Natural killer cell treated with Interleukin-12 subunit alpha and Interleukin-12 subunit beta and Interleukin-15 and Interleukin-18, amount 100 ng/mL, for 72 hours (primary cell): ENCODE measurements around the gene SEPTIN3. TPM values are rescaled to one million over a fixed set of nuclear protein-coding genes. Genes with fewer than 3 reads are reported as not detected.
A peak's percentile ranks its signal among the peaks of the same experiment; 100 is the strongest.

Experiments
- ATAC-seq, 2 donors: fragments of 150-1000 bp; cut with Tn5 transposase in 1 of 2; sonication (Bioruptor Pico), chemical (Tn5 transposase) in 1 of 2; 2 replicates each; pipeline ENCODE4 v1.10.0; 2021
- DNase-seq: peaks from one replicate; pipeline ENCODE4 v3.0.0; 2022; ENCODE audit warnings: low spot score
- H3K27ac Mint-ChIP-seq, 2 donors: 1 replicate in 1 of 2; 2 replicates in 1 of 2; pipeline ENCODE4 v1.8.0; 2022; ENCODE audit warnings: mixed read lengths in 2 of 2, mild to moderate bottlenecking in 1 of 2, moderate library complexity in 1 of 2
- H3K27me3 Mint-ChIP-seq, 2 donors: 1 replicate in 1 of 2; 2 replicates in 1 of 2; pipeline ENCODE4 v1.8.0; 2022; ENCODE audit warnings: mixed read lengths in 2 of 2
- H3K36me3 Mint-ChIP-seq: one replicate; pipeline ENCODE4 v1.8.0; 2022; ENCODE audit warnings: mixed read lengths
- H3K4me1 Mint-ChIP-seq, 2 donors: 1 replicate in 1 of 2; 2 replicates in 1 of 2; pipeline ENCODE4 v1.8.0; 2022; ENCODE audit warnings: low read depth in 2 of 2, mixed read lengths in 2 of 2, mild to moderate bottlenecking in 1 of 2
- H3K4me3 Mint-ChIP-seq: one replicate; pipeline ENCODE4 v1.8.0; 2022; ENCODE audit warnings: mixed read lengths
- H3K9me3 Mint-ChIP-seq: 2 replicates; pipeline ENCODE4 v1.8.0; 2022; ENCODE audit warnings: mixed read lengths
- total RNA-seq, 2 donors: library from RNA; stranded (reverse); gene quantifications; one replicate each; pipeline ENCODE4 v1.2.3, GENCODE V29; 2022

SEPTIN3 gene, protein sequence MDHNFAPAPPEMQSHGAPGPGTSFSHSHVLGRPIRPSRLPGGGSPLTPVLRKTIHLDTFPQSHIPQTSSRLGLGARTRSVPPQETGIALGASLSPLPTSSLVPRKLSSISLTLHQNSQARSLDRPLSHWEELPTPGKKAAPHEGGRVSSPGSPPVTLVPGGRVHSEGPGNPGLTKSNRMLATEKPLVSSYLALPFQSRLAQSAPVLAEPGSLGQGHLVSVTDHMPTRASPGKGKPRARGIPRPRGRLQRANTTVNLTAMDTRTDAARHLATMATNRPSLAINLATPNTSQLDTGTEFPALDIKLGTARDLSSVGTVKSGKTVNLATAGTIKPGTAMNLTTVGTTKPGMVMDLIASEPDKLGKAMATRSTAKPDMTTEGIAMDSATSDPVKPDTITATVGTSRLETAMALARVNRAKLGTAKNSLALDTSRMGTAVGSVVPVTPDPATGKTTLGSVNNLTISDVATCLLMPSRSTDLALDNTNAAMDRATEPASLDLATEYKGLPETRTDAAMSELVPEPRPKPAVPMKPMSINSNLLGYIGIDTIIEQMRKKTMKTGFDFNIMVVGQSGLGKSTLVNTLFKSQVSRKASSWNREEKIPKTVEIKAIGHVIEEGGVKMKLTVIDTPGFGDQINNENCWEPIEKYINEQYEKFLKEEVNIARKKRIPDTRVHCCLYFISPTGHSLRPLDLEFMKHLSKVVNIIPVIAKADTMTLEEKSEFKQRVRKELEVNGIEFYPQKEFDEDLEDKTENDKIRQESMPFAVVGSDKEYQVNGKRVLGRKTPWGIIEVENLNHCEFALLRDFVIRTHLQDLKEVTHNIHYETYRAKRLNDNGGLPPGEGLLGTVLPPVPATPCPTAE
- total RNA-seq, result under 1 TPM; 0.14 to 0.25 TPM

DNA sequence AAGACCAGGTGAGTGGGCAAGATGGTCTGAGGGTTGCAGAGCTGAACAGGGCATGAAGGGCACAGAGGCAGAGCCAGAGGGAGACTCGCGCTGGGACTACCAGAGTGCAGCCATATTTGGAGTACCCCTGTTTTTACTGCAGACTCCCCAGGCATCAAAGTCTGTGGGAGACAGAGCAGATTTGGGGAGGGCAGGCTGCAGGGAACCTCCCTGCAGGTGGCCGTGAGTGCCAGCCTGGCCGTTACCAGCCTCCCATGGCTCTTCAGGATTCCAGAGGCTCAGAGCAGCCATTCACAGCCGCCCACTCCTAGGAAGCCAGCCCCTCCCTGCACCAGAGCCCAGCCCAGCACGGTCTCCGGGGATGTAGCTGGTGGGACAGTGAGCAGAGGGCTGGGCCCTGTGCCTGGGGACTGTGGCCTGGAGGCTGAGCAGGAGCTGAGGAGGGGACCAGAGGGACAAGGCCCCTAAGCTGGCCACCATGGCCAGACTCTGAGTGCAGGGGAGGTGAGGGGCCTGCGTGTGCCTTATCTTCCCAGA lies at the start of gene SEPTIN3:
Gene SEPTIN3 (plus strand): TSS at position 334 of the 537 bp plus-strand sequence. CDS start 2,050 bp downstream, outside the sequence.
- peaks cover 5 to 9% of the 10 kb centered on the region in 2 donors for H3K27me3 Mint-ChIP-seq
- no peaks in the 10 kb centered on the region for H3K9me3 Mint-ChIP-seq
- no peaks in the 10 kb centered on the region for H3K36me3 Mint-ChIP-seq
- peaks cover 5 to 7% of the 10 kb centered on the region in 2 donors for H3K4me1 Mint-ChIP-seq
- no peak within 1 kb of the TSS for H3K4me3 Mint-ChIP-seq
- ATAC-seq, result no peak
- DNase-seq, result no peak
- H3K27ac Mint-ChIP-seq, result no peak within 1 kb of the TSS

DNA sequence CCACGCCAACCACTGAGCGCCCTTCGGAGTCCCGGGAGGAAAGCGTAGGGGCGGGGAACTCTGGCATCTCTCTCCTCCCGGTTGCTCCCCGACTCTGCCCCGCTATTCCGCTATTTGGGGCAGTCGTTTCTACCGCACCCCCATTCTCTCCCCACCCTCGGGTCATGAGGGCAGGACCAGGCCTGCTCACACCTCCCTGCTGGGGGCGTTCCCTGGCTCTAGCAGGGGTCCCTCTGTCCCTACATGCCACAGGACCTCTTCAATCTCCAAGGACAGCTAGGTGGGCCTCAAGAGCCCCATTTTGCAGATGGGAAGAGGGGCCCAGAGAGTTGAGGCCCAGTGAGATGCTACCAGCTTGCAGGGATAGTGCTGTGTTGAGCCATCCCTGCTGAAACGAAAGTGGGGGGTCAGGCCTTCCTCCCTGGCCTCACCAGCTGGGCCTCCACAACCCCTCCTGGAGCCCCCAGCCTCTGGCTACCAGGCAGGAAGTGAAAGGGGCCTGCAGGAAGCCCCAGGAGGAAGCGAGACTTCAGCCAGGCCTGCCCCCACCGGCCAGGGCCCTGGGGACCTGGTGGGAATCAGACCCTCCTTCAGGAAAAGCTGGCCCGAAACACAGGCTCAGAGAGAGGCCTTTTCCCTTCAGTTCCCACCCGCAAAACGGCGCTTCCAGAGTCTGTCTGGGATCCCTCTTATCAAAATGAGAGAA lies 48.8 kb upstream of the SEPTIN3 start:
- Mint-ChIP-seq H3K4me3 (peak overlapping the region; percentile 62), H3K36me3 (no peaks in the 10 kb centered on the region), H3K27ac (no peak overlapping the region), H3K27me3 (peaks cover 10 to 13% of the 10 kb centered on the region in 2 donors), H3K4me1 (peaks cover 0 to 6% of the 10 kb centered on the region in 2 donors), H3K9me3 (no peaks in the 10 kb centered on the region)
- DNase-seq, result no peak
- ATAC-seq, result peak in 1 of 2 donors; percentile 2

DNA sequence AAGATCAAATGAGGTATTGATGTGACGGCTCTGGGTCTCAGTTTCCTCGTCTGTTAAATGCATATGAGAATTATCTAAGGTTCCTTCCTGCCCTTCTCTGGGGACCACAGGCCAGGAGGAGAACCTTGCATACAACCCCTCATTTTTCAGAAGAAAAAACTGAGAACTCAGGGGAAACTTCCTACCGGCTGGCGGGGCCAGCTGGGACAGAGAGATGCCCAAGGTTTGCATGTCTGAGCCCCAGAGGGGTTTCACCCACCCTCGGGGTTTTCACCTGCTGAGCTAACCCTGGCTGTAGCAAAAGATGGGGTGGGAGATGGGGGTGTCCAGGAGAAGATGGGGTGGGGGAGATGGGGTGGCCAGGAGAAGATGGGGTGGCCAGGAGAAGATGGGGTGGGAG lies 46.9 kb upstream of the SEPTIN3 start:
- H3K36me3 Mint-ChIP-seq, result no peaks in the 10 kb centered on the region
- no peak overlapping the region for H3K27ac Mint-ChIP-seq
- H3K9me3 Mint-ChIP-seq, result no peaks in the 10 kb centered on the region
- peaks cover 0 to 3% of the 10 kb centered on the region in 2 donors for H3K27me3 Mint-ChIP-seq
- no peak for DNase-seq
- peaks cover 0 to 9% of the 10 kb centered on the region in 2 donors for H3K4me1 Mint-ChIP-seq
- no peak for ATAC-seq
- H3K4me3 Mint-ChIP-seq, result no peak overlapping the region

DNA sequence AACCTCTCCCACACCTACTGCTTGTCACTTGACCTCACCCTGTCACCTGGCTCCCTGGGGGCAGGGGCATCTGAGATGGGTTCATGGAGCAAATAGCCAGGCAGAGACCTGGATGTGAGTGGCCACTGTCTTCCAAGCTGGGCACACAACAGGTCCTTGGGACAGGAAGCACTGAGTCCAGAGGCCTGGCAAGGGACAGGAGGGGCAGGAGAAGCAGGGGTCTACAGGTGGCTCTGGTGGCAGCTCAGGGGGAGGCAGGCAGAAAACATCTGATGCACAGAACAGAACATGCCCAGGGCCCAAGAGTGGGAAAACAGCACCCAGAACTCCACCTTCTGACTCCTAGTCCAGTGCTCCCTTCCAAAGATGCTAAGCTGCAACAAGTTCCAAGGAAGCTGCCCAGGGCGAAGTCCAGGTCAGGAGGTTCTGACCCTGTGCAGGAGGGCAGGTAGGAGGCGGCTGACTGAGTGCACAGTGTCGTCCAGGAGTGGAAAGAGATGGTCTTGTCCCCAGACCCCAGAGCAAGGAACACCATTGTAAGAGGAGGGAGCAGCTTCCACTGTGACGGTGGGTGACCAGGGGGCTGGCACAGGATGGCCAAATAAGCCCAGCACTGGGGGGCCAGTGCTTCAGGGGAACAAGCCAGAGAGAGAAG lies 46.2 kb upstream of the SEPTIN3 start:
- DNase-seq (no peak), ATAC-seq (no peak)
- H3K27ac Mint-ChIP-seq, result no peak overlapping the region
- H3K27me3 Mint-ChIP-seq, result peaks cover 0 to 3% of the 10 kb centered on the region in 2 donors
- H3K36me3 Mint-ChIP-seq, result no peaks in the 10 kb centered on the region
- peaks cover 0 to 9% of the 10 kb centered on the region in 2 donors for H3K4me1 Mint-ChIP-seq
- H3K9me3 Mint-ChIP-seq, result no peaks in the 10 kb centered on the region
- no peak overlapping the region for H3K4me3 Mint-ChIP-seq

DNA sequence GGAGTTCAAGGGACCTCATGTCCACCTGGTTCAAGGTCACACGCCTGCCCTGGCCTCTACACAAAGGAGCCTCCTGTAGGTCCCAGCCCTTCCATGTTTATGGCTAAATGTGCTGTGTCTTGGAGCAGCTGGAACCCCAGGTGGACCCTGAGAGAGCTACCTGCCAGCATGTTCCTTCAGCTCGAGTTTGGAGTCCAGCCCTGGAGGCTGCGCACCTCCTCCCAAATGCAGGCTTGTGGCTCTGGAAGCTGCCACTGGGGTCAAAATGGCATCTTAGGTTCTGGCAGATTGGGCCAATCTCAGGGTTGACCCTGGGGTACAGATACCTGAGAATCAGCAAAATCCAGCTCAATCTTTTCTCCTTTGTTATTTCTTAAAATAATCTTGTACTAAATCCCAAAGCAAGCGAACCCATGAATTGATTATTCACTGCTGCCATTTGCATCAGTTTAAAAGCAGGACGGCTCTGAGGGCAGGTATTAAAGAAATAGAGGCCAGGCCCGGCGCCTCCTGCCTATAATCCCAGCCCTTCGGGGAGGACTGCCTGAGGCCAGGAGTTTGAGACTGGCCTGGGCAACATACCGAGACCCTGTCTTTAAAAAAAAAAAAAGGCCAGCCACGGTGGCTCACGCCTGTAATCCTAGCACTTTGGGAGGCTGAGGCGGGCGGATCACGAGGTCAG lies 45.5 kb upstream of the SEPTIN3 start:
- Mint-ChIP-seq H3K36me3 (no peaks in the 10 kb centered on the region), H3K4me1 (peaks cover 0 to 9% of the 10 kb centered on the region in 2 donors), H3K9me3 (no peaks in the 10 kb centered on the region), H3K27me3 (peaks cover 0 to 3% of the 10 kb centered on the region in 2 donors), H3K4me3 (no peak overlapping the region), H3K27ac (no peak overlapping the region)
- DNase-seq, result no peak
- no peak for ATAC-seq

DNA sequence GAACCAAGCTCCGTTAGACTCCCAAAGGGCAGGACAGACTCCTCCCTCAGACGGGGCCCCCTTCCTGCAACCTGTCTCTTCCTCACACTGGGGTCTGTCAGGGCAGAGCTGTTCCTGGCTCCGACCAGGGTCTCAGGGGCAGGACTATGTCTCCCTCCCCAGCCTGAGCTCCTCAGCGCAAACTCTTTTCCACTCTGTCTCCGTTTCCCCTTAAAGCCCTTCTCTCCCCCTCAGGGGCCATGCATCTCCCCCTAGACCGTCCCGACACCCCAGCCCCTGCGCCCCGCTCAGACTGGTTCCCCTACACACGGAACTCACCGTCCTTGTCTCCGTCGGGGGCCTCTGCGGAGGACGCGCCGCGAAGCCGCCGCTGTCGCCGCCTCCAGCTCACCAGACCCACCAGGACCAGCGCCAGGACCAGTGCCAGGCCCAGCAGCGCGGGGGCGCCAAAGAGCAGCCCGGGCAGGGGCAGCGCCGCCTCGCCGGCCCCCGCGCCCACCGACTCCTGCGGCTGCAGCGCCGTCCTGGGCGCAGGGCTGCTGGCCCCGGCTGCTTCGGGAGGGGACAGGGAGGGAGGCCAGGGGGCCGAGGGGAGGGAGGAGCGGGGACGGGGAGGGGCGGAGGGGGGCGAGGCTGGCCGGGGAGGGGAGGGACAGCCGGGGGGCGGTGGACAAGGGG lies 43.3 kb upstream of the SEPTIN3 start:
- Mint-ChIP-seq H3K27ac (no peak overlapping the region), H3K4me1 (peaks cover 0 to 6% of the 10 kb centered on the region in 2 donors), H3K4me3 (peak overlapping the region; percentile 52), H3K27me3 (peaks cover 0 to 3% of the 10 kb centered on the region in 2 donors), H3K36me3 (no peaks in the 10 kb centered on the region), H3K9me3 (no peaks in the 10 kb centered on the region)
- ATAC-seq, result peak; percentile 79 to 86
- no peak for DNase-seq

DNA sequence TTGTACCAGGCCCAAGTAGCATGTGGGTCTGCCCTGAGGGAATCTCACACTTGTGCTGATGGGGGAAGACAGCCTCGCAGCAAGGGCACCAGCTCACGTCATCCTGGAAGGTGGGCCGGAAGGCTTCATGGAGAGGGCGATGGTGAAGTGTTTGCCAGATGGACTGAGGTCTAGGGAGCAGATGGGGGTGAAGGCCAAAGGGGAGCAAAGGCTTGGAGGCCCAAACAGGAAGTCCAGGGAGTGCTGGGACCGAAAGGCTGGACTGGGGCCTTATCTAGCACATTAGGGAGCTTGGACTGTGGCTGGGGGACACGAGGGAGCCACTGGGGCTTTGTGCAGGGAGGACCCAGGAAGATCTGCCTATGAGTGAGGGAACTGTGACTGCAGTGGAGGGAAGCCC lies 41.4 kb upstream of the SEPTIN3 start:
- Mint-ChIP-seq H3K9me3 (no peaks in the 10 kb centered on the region), H3K36me3 (no peaks in the 10 kb centered on the region), H3K27ac (no peak overlapping the region), H3K4me1 (peaks cover 0 to 8% of the 10 kb centered on the region in 2 donors), H3K27me3 (peaks cover 0 to 3% of the 10 kb centered on the region in 2 donors), H3K4me3 (peak overlapping the region; percentile 26)
- DNase-seq (no peak), ATAC-seq (no peak)

DNA sequence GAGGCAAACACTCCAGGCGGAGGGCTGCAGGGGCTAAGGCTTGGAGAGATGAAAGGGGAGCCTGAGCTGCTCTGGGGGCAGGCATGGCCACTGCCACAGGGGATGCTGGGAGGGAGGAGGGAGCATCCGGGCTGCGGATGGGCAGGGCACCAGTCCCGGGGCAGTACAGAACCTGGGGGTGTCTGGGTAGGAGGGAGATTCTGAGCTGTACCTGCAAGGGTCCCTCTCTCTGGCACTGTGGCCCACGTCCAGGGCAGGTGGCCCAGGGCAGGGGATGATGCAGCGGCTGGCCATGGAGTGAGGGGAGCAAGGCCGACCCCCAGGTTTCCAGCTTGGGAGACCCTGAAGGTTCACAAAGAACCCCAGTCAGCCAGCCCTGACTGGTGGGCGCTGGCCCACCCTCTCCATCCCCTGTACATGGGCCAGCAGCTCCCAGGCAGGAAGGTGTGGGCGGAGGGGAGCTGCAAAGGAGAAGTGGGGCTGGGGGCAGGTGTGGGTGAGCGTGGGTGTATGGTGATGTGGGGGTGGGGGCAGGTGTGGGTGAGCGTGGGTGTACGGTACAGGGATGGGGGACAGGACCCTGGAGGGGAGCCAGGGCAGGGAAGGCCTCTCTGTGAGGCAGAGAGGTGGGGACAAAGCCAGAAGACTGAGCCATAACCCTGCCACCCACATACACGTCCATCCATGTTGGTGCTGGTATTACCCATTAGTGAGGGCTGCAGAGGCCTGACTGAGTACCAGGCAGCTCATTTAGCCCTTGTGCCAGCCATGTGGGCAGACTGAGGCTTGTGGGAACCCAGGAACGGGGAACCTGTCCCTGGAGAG lies 40.4 kb upstream of the SEPTIN3 start:
- no peak overlapping the region for H3K4me3 Mint-ChIP-seq
- DNase-seq, result no peak
- H3K9me3 Mint-ChIP-seq, result no peaks in the 10 kb centered on the region
- H3K27me3 Mint-ChIP-seq, result peaks cover 0 to 3% of the 10 kb centered on the region in 2 donors
- H3K4me1 Mint-ChIP-seq, result peaks cover 0 to 8% of the 10 kb centered on the region in 2 donors
- H3K27ac Mint-ChIP-seq, result no peak overlapping the region
- ATAC-seq, result peak in 1 of 2 donors; percentile 4
- no peaks in the 10 kb centered on the region for H3K36me3 Mint-ChIP-seq

DNA sequence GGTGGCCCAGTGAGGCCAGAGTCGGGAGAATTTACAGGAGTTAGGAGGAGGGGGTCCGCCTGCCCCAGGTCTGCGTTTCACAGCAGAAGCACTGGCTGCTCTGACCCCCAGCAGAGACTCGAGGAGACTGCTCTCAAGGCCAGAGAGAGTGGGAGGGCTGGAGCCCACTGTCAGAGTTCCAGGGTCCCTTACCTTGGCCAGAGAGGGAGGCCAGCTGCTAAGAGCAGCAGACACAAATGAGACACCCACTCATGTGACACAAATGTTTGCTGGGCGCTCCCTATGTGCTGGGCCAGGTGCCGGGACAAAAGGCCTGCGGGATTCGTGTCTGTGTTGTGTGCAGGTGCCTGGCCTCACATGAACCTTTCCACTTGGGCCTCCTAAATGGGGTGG lies 39.8 kb upstream of the SEPTIN3 start:
- Mint-ChIP-seq H3K4me3 (no peak overlapping the region), H3K4me1 (peaks cover 0 to 8% of the 10 kb centered on the region in 2 donors), H3K27me3 (peaks cover 0 to 3% of the 10 kb centered on the region in 2 donors), H3K9me3 (no peaks in the 10 kb centered on the region), H3K27ac (no peak overlapping the region), H3K36me3 (no peaks in the 10 kb centered on the region)
- ATAC-seq (no peak), DNase-seq (no peak)

DNA sequence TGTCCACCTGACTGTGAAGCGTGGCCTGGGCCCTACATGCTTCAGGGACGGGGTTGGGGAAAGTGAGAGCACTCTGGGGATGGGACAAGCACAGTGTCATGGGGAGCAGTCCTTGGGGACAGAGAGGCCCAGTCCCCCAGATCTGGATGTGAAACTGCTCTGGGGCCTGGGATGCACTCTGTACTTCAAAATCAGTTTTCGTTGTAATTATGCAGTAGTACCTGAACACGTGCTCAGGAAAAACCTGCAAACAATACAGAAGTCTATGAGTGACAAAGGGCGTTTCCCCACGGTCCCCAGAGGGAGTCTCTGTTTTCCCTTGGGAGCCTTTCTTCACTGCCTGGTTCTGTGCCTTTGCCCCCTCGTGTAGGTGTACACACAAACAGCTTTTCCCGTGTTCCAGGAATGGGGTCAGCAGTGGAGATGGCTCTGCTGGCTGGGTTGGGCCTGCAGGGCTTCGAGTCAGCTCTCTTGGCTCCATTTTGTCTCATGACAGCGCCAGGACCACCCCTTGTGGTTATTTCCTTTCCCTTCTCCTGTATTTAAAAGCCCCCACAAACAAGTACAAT lies 37.5 kb upstream of the SEPTIN3 start:
- ATAC-seq, result no peak
- Mint-ChIP-seq H3K4me1 (peaks cover 0 to 2% of the 10 kb centered on the region in 2 donors), H3K27me3 (no peaks in the 10 kb centered on the region), H3K27ac (no peak overlapping the region), H3K4me3 (no peak overlapping the region), H3K9me3 (no peaks in the 10 kb centered on the region), H3K36me3 (no peaks in the 10 kb centered on the region)
- DNase-seq, result no peak

DNA sequence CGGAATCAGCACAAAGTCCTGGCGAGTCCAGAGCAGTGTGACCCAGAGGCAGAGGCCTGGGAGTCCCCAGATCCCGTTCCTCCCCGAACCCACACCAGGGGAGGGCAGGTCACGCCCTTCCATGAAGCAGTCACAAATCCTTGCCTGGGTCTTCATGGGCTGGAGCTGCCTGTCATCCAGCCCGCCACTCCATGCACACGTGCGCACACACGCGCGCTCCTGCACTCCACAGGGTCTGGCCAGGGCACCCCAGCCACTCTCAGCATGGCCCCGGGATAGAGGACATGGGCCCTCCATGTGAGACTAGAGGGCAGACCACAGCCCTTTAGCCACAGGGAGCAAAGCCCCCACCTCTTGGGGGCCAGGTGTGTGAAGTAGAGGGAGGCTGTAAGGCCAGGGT lies 36.9 kb upstream of the SEPTIN3 start:
- ATAC-seq (no peak), DNase-seq (no peak)
- Mint-ChIP-seq H3K9me3 (no peaks in the 10 kb centered on the region), H3K4me3 (no peak overlapping the region), H3K4me1 (peaks cover 0 to 2% of the 10 kb centered on the region in 2 donors), H3K27ac (no peak overlapping the region), H3K27me3 (no peaks in the 10 kb centered on the region), H3K36me3 (no peaks in the 10 kb centered on the region)
